ENCODE data around the gene LXN.

The LXN gene

GRCh38 chr3:158668506-158668905, 3.9 kb downstream of the LXN start:
- no peak for DNase-seq (ENCODE audit: low read depth)

GRCh38 chr3:158666416-158666815, 6.0 kb downstream of the LXN start:
- no peak for DNase-seq (ENCODE audit: low read depth)

GRCh38 chr3:158663832-158664231, 8.6 kb downstream of the LXN start:
- DNase-seq (ENCODE audit: low read depth): no peak

- DNase-seq (ENCODE audit: low read depth): no peak
These were observed 9.2 kb downstream of the LXN start for GRCh38 chr3:158663246-158663645.

GRCh38 chr3:158660711-158661110, 11.7 kb downstream of the LXN start:
- no peak for DNase-seq (ENCODE audit: low read depth)

GRCh38 chr3:158659454-158660237, 12.8 kb downstream of the LXN start:
- peak; percentile 39 for DNase-seq (ENCODE audit: low read depth)

- no peak for DNase-seq (ENCODE audit: low read depth)
These were observed 13.6 kb downstream of the LXN start for GRCh38 chr3:158658889-158659288.

- DNase-seq (ENCODE audit: low read depth): no peak
These were observed 20.0 kb downstream of the LXN start for GRCh38 chr3:158652463-158652862.

- no peak for DNase-seq (ENCODE audit: low read depth)
These were observed 21.3 kb downstream of the LXN start for GRCh38 chr3:158651192-158651591.

- DNase-seq (ENCODE audit: low read depth): no peak
These were observed 22.7 kb downstream of the LXN start for GRCh38 chr3:158649791-158650190.

- DNase-seq (ENCODE audit: low read depth): peak; percentile 69
These were observed 28.0 kb downstream of the LXN start, which contains the start of gene GFM1 for GRCh38 chr3:158644345-158644908. Gene GFM1, plus strand, starts transcription at chr3:158644527. Its CDS starts 108 bp downstream, at chr3:158644635.

- DNase-seq (ENCODE audit: low read depth): no peak
These were observed 29.8 kb downstream of the LXN start for GRCh38 chr3:158642474-158643210.

GRCh38 chr3:158642005-158642404, 30.4 kb downstream of the LXN start:
- no peak for DNase-seq (ENCODE audit: low read depth)

GRCh38 chr3:158640646-158641045, 31.8 kb downstream of the LXN start:
- no peak for DNase-seq (ENCODE audit: low read depth)

GRCh38 chr3:158631981-158632380, 40.5 kb downstream of the LXN start:
- no peak for DNase-seq (ENCODE audit: low read depth)

- no peak for DNase-seq (ENCODE audit: low read depth)
These were observed 46.6 kb downstream of the LXN start for GRCh38 chr3:158625881-158626280.

- DNase-seq (ENCODE audit: low read depth): no peak
These were observed 54.2 kb downstream of the LXN start for GRCh38 chr3:158617982-158618875.

Data from GM04503 (cell line).